Measurements from ENCODE around the gene EPRS1.

EPRS1 gene

DNA sequence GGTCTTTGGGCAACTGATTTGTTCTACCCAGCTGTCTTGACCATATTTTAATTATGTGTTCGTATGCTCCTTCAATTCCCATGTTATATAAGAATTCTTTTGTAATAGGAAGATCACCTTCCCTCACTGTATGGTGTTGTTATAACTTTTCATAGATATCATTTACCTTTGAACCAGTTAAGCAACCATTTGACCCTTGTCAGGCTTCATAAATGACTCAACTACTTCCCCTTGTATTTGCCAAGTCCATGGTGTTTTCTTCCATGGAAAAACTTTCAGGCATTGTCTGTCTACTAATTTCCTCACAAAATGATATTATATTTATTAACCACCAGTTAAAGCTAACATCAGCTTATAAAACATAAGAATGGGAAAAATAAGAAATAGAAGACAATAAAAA is 38.2 kb upstream of the EPRS1 start:
- TF ChIP-seq, protein P1, sequence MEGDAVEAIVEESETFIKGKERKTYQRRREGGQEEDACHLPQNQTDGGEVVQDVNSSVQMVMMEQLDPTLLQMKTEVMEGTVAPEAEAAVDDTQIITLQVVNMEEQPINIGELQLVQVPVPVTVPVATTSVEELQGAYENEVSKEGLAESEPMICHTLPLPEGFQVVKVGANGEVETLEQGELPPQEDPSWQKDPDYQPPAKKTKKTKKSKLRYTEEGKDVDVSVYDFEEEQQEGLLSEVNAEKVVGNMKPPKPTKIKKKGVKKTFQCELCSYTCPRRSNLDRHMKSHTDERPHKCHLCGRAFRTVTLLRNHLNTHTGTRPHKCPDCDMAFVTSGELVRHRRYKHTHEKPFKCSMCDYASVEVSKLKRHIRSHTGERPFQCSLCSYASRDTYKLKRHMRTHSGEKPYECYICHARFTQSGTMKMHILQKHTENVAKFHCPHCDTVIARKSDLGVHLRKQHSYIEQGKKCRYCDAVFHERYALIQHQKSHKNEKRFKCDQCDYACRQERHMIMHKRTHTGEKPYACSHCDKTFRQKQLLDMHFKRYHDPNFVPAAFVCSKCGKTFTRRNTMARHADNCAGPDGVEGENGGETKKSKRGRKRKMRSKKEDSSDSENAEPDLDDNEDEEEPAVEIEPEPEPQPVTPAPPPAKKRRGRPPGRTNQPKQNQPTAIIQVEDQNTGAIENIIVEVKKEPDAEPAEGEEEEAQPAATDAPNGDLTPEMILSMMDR (IDR thresholded peaks at IDR 0.05; ENCODE audit: low read depth, low read length): no peak
- no peak for DNase-seq (ENCODE audit: low read depth, low spot score)
- no peak overlapping the region for H3K4me3 ChIP-seq (ENCODE audit: low read depth, low read length)
- in situ Hi-C loops (cut with HindIII; ENCODE audit: low sequenced_read_pairs): no loop called here

DNA sequence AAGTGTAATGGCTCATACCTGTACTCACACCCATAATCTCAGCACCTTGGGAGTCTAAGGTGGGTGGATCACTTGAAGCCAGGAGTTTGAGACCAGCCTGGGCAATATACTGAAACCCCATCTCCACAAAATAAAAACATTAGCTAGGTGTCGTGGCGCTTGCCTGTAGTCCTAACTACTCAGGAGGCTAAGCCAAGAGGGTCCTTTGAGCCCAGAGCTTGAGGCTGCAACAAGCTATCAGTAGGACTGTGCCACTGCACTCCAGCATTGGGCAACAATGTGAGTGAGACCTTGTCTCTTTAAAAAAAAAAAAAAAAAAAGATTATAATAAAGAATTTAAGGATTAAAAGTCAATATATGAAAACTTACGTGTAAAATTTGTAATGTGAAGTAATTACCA is 31.6 kb upstream of the EPRS1 start:
- no peak for DNase-seq (ENCODE audit: low read depth, low spot score)
- in situ Hi-C loops (cut with HindIII; ENCODE audit: low sequenced_read_pairs): no loop called here
- TF ChIP-seq, protein P1 (IDR thresholded peaks at IDR 0.05; ENCODE audit: low read depth, low read length): no peak
- H3K4me3 ChIP-seq (ENCODE audit: low read depth, low read length): no peak overlapping the region

- no peak overlapping the region for H3K4me3 ChIP-seq (ENCODE audit: low read depth, low read length)
- in situ Hi-C loops (cut with HindIII; ENCODE audit: low sequenced_read_pairs): no loop called here
- TF ChIP-seq, protein P1 (IDR thresholded peaks at IDR 0.05; ENCODE audit: low read depth, low read length): no peak
- no peak for DNase-seq (ENCODE audit: low read depth, low spot score)
Measured at GRCh38 chr1:220076861-220077762, 30.8 kb upstream of the EPRS1 start.

GRCh38 chr1:220067269-220068204 is 21.2 kb upstream of the EPRS1 start:
- in situ Hi-C loops (cut with HindIII; ENCODE audit: low sequenced_read_pairs): no loop called here
- TF ChIP-seq, protein P1 (IDR thresholded peaks at IDR 0.05; ENCODE audit: low read depth, low read length): no peak
- DNase-seq (ENCODE audit: low read depth, low spot score): no peak
- no peak overlapping the region for H3K4me3 ChIP-seq (ENCODE audit: low read depth, low read length)

- TF ChIP-seq, protein P1 (IDR thresholded peaks at IDR 0.05; ENCODE audit: low read depth, low read length): no peak
- in situ Hi-C loops (cut with HindIII; ENCODE audit: low sequenced_read_pairs): no loop called here
- H3K4me3 ChIP-seq (ENCODE audit: low read depth, low read length): no peak overlapping the region
- no peak for DNase-seq (ENCODE audit: low read depth, low spot score)
Measured at GRCh38 chr1:220062629-220063028, 16.3 kb upstream of the EPRS1 start.

- DNase-seq (ENCODE audit: low read depth, low spot score): no peak
- H3K4me3 ChIP-seq (ENCODE audit: low read depth, low read length): no peak overlapping the region
- TF ChIP-seq, protein P1 (IDR thresholded peaks at IDR 0.05; ENCODE audit: low read depth, low read length): no peak
- in situ Hi-C loops (cut with HindIII; ENCODE audit: low sequenced_read_pairs): no loop called here
Measured at GRCh38 chr1:220060876-220061275, 14.6 kb upstream of the EPRS1 start.
